Measurements from ENCODE around the gene LPCAT1.
"Not testable (repeated sequence)": the region's sequence is repeated elsewhere in the genome, so short reads cannot be mapped to it uniquely, and the experiment has no call there.

LPCAT1 gene

DNA sequence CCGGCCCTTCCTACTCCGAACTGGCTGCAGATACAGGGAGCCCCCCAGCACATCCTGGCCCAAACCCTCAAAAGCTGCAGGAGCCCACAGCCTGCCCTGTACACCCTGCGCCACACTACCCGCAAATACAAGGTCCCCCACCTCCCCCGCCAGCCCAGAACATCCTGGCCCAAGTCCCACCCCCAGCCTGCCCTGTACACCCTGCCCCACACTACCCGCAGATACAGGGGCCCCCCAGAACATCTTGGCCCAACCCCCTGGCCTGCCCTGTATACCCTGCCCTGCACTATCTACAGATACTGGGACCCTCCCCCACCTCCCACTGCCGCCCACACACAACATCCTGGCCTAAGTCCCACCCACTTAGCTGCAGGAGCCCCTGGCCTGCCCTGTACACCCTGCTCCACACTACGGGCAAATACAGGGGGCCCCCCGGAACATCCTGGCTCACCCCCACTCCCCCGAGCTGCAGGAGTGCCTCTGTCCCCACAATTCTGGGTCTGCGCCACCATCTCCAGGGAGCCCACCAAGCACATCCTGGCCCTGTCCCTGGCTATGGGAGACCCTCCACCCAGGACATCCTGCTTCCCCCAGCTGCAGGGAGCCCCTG, 8.3 kb downstream of the LPCAT1 start:
- no peak for DNase-seq (ENCODE audit: extremely low read depth, low read depth)
- TF ChIP-seq, protein P1, sequence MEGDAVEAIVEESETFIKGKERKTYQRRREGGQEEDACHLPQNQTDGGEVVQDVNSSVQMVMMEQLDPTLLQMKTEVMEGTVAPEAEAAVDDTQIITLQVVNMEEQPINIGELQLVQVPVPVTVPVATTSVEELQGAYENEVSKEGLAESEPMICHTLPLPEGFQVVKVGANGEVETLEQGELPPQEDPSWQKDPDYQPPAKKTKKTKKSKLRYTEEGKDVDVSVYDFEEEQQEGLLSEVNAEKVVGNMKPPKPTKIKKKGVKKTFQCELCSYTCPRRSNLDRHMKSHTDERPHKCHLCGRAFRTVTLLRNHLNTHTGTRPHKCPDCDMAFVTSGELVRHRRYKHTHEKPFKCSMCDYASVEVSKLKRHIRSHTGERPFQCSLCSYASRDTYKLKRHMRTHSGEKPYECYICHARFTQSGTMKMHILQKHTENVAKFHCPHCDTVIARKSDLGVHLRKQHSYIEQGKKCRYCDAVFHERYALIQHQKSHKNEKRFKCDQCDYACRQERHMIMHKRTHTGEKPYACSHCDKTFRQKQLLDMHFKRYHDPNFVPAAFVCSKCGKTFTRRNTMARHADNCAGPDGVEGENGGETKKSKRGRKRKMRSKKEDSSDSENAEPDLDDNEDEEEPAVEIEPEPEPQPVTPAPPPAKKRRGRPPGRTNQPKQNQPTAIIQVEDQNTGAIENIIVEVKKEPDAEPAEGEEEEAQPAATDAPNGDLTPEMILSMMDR (IDR thresholded peaks at IDR 0.05; ENCODE audit: low read depth, low read length): no peak

DNA sequence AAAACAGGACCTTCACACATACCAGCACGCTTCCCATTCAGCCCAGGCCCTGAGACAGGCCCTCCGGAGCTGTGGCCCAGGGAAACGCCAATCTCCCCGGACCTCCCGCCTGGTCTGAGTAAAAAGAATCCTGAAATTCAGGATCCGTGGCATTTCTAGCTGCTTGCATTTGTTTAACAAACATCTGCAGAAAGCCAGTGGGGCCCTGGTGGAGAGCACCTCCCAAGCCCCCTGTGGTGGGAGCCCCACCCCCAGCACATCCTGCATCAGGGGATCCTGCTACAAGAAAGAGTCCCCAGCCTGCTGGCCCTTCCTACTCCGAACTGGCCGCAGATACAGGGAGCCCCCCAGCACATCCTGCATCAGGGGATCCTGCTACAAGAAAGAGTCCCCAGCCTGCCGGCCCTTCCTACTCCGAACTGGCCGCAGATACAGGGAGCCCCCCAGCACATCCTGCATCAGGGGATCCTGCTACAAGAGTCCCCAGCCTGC, 8.9 kb downstream of the LPCAT1 start:
- not testable (repeated sequence) for DNase-seq (ENCODE audit: extremely low read depth, low read depth)

DNA sequence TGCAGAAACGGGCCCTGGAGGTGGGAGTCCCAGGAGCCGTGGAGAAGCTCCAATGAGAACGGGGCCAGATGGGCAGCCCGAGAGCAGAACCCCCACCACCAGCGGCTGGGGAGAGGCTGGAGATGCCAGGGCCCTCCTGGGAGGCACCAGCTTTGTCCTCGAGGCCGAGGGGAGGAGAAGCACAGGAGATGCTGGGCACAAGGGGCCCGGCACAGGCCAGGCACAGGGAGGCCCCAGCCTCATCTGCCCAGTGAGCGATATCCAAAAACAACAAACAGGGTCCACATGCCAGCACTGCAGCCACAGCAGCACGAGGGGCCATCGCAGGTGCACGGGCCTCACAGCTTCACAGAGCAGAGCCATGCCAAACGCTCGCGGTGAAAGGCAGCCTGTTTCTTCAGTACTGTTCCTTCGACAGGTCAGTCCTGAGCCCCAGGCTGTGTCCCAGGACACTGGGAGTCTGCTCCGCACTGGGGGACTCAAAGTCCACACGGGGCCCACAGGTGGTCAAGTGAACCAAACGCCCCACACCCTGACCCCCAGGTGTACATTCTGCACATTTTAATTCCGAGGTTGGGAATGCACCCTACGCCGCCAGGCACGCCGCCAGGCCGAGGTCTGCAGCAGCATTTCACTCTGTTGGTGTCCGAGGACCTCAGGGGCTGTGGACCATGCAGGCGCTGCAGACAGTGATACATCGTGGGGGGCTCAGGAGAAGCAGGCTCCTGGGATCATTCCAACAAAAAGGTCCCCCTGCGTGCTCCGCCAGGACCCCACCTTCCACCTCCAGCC, 9.5 kb downstream of the LPCAT1 start:
- TF ChIP-seq, protein P1 (IDR thresholded peaks at IDR 0.05; ENCODE audit: low read depth, low read length): no peak
- DNase-seq (ENCODE audit: extremely low read depth, low read depth): no peak

DNA sequence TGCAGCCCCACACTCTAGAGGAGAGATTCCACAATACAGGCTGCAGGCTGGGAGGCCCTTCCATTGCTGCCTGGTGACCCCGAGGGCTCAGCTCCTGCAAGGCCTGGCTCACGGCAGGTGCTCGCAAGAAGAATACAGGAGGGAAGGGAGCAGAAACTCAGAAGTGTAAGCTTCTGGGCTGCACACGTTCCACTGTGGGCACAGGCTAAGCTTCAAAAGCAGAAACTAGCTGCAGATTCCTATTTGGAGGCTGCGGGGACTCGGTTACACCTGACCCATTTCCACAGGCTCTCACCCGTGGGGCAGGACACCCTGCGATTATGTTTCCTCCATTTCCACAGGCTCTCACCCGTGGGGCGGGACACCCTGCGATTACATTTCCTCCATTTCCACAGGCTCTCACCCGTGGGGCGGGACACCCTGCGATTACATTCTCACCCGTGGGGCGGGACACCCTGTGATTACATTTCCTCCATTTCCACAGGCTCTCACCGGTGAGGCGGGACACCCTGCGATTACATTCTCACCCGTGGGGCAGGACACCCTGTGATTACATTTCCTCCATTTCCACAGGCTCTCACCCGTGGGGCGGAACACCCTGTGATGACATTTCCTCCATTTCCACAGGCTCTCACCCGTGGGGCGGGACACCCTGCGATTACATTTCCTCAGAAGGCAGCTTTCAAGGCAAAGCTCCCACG, 10.3 kb downstream of the LPCAT1 start:
- DNase-seq (ENCODE audit: extremely low read depth, low read depth): no peak
- TF ChIP-seq, protein P1 (IDR thresholded peaks at IDR 0.05; ENCODE audit: low read depth, low read length): no peak

DNA sequence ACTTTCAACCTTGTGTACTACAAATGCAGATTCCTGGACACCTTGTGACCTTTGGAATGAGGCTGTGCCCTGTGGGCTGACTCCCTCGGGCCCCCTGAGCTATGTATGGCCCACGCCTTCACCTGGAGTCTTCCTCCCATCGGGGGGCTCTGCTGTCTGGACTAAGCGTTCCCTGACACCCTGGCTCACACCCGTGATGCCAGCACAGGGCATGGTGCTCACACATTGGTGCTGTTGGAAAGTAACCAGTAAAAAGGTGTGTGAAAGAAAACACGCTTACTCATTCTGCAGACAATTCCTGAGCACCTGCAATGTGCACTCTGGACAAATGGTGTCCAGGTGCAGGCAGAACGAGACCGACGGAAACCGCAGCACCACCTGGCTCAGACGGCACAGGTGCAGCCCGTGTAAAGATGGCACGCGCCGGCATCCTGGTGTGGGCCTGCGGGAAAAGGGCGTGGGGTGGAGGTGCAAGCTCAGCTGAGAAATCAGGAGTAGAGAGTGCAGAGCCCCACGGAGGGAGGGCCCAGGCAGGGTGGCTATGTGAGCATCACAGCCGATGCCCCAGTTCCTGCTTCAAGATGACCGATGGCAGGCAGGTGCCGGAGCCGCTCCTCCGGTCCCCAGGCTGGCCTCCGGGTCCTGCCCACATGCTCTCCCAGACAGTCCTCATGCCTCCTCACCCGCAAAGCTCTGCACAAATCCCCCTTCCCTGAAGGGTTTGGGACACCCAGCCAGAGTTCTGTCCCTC, 11.0 kb downstream of the LPCAT1 start:
- DNase-seq (ENCODE audit: extremely low read depth, low read depth): no peak
- TF ChIP-seq, protein P1 (IDR thresholded peaks at IDR 0.05; ENCODE audit: low read depth, low read length): no peak

DNA sequence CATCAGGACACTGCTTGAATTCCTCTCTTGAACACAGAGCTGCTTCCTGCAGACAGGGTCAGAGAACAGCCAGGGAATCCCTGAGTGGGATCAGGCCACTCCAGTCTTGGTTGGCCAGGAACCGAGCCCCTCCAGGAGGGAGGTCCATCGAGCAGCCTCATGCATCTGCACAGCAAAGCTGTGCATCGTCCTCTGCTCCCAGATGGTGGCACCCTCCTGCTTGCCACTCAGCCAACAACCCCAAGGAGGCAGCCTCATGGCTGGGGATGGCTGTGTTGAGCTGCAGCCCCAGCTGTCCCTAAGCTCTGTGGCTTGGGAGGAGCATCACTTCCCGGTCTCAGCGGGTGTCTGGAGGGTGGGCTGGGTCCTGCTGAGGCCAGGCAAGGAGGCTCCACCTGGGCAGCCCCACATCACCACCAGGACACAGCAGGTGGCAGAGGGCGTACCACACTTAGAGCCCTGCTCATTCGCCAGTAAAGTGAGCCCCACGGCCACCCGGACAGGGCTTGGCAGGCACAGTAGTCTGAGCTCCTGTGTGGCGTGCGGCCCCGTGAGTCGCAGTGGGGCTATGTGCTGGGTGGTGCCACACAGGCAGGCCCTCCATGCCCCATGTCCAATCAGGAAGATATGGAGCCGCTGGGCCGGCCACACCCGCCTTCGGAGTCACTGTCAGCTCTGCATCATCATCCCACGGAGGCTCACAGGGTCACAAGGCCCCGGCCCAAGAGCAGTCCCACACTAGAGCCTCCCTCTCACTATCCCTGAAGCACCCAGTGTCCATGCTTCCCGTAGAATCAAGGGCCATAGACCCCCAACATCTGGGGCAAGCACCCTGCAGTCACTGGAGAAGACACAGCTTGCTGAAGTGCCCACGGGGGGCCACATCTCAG, 11.9 kb downstream of the LPCAT1 start:
- TF ChIP-seq, protein P1 (IDR thresholded peaks at IDR 0.05; ENCODE audit: low read depth, low read length): peak; percentile 22
- peak; percentile 23 for DNase-seq (ENCODE audit: extremely low read depth, low read depth)

Data from AG09319 (cell line).